Caco-2 (cell line): ENCODE results near the gene CTNND2. TPM values are rescaled to one million over a fixed set of nuclear protein-coding genes. Genes with fewer than 3 reads are reported as not detected.

Experiments
- BruUV-seq: library from RNA; stranded (reverse); fragments of 400-500 nt; replicated peaks from 2 replicates; lab custom pipeline; 2021; lab: Mats Ljungman, UMichigan
- CTCF ChIA-PET: fragments of 300-600 bp; sonication (Branson Sonifier 250); formaldehyde crosslinking; loops from one replicate; lab custom pipeline; 2022; ENCODE audit warnings: antibody characterized with exemption; lab: Charles Lee
- POLR2A ChIA-PET: fragments of 300-600 bp; sonication (Branson Sonifier 250); formaldehyde crosslinking; loops from one replicate; lab custom pipeline; 2022; ENCODE audit warnings: antibody characterized with exemption; lab: Charles Lee
- DNase-seq, 2 experiments: peaks; one replicate each; pipeline versions ENCODE4 v3.0.0 to v3.0.0-alpha.2; 2020 to 2022
- H3K27me3 ChIP-seq: replicated peaks from 2 replicates; pipeline ENCODE4 v1.6.0; 2011; ENCODE audit warnings: low read length; ENCODE audit not compliant: control insufficient read depth, insufficient read depth
- H3K36me3 ChIP-seq: 2 replicates; pipeline ENCODE4 v1.5.1; 2011; ENCODE audit warnings: low read length; ENCODE audit not compliant: control insufficient read depth, insufficient read depth
- H3K4me1 ChIP-seq: fragments of 250-450 bp; sonication (Bioruptor Pico); 2 replicates; pipeline ENCODE4 v1.5.1; 2020; ENCODE audit warnings: mild to moderate bottlenecking
- H3K4me3 ChIP-seq: 2 replicates; pipeline ENCODE4 v1.5.1; 2011; ENCODE audit warnings: low read depth, mild to moderate bottlenecking, control low read depth, low read length
- H3K9me3 ChIP-seq: fragments of 250-450 bp; sonication (Bioruptor Pico); 2 replicates; pipeline ENCODE4 v1.5.1; 2020; ENCODE audit warnings: mild to moderate bottlenecking, moderate library complexity
- H3K27ac Mint-ChIP-seq: one replicate; pipeline ENCODE4 v1.8.0; 2022; ENCODE audit warnings: mixed read lengths; ENCODE audit not compliant: unreplicated experiment
- H3K27me3 Mint-ChIP-seq: one replicate; pipeline ENCODE4 v1.8.0; 2022; ENCODE audit warnings: mixed read lengths; ENCODE audit not compliant: insufficient read depth, unreplicated experiment
- H3K36me3 Mint-ChIP-seq: one replicate; pipeline ENCODE4 v1.8.0; 2022; ENCODE audit warnings: mild to moderate bottlenecking, mixed read lengths; ENCODE audit not compliant: insufficient read depth, unreplicated experiment
- H3K4me1 Mint-ChIP-seq: one replicate; pipeline ENCODE4 v1.8.0; 2022; ENCODE audit warnings: low read depth, mixed read lengths; ENCODE audit not compliant: unreplicated experiment
- H3K4me3 Mint-ChIP-seq: one replicate; pipeline ENCODE4 v1.8.0; 2022; ENCODE audit warnings: mild to moderate bottlenecking, moderate library complexity, mixed read lengths; ENCODE audit not compliant: unreplicated experiment
- H3K9me3 Mint-ChIP-seq: one replicate; pipeline ENCODE4 v1.8.0; 2022; ENCODE audit warnings: mixed read lengths; ENCODE audit not compliant: unreplicated experiment
- intact Hi-C: fragments of 100-400 bp; cut with micrococcal nuclease; formaldehyde crosslinking; loops from one replicate; pipeline ENCODE4 v1.10.0; 2022; ENCODE audit not compliant: unreplicated experiment
- total RNA-seq: library from RNA; stranded (reverse); gene quantifications from 2 replicates; pipeline ENCODE4 v1.2.3, GENCODE V29; 2022
- TF ChIP-seq, protein P1 (sequence below), 2 experiments: fragments of 200-600 bp in 1 of 2; IDR thresholded peaks; 1 replicate in 1 of 2; 2 replicates in 1 of 2; pipeline versions ENCODE4 v1.5.1 to v1.8.0; 2011 to 2022; ENCODE audit warnings: antibody characterized with exemption in 1 of 2, control low read depth in 1 of 2, inconsistent platforms in 1 of 2, low read depth in 1 of 2, low read length in 1 of 2, mild to moderate bottlenecking in 1 of 2, moderate library complexity in 1 of 2; ENCODE audit not compliant: insufficient read depth in 1 of 2, severe bottlenecking in 1 of 2, unreplicated experiment in 1 of 2

The CTNND2 gene
- total RNA-seq, 1 experiment from 2014 or later = 0.32 TPM

- H3K4me1 ChIP-seq = no peaks in the 10 kb centered on the region
- no peak for DNase-seq
- Mint-ChIP-seq H3K27ac (no peak overlapping the region), H3K36me3 (no peaks in the 10 kb centered on the region), H3K9me3 (no peaks in the 10 kb centered on the region), H3K4me3 (no peak overlapping the region), H3K27me3 (peaks cover 14% of the 10 kb centered on the region), H3K4me1 (no peaks in the 10 kb centered on the region)
- ChIA-PET POLR2A (no interaction called here), CTCF (no interaction called here)
- no peaks in the 10 kb centered on the region for H3K27me3 ChIP-seq
- no peaks in the 10 kb centered on the region for H3K9me3 ChIP-seq
- intact Hi-C loops = no loop called here
- no peaks in the 10 kb centered on the region for H3K36me3 ChIP-seq
- TF ChIP-seq, protein P1, sequence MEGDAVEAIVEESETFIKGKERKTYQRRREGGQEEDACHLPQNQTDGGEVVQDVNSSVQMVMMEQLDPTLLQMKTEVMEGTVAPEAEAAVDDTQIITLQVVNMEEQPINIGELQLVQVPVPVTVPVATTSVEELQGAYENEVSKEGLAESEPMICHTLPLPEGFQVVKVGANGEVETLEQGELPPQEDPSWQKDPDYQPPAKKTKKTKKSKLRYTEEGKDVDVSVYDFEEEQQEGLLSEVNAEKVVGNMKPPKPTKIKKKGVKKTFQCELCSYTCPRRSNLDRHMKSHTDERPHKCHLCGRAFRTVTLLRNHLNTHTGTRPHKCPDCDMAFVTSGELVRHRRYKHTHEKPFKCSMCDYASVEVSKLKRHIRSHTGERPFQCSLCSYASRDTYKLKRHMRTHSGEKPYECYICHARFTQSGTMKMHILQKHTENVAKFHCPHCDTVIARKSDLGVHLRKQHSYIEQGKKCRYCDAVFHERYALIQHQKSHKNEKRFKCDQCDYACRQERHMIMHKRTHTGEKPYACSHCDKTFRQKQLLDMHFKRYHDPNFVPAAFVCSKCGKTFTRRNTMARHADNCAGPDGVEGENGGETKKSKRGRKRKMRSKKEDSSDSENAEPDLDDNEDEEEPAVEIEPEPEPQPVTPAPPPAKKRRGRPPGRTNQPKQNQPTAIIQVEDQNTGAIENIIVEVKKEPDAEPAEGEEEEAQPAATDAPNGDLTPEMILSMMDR (IDR thresholded peaks at IDR 0.05; ENCODE audit: insufficient read depth in 1 of 2, low read depth in 1 of 2, low read length in 1 of 2, severe bottlenecking in 1 of 2, unreplicated experiment in 1 of 2) = no peak
- BruUV-seq = no TSS peak
- no peak overlapping the region for H3K4me3 ChIP-seq
These were observed 127.2 kb downstream of the CTNND2 start for GRCh38 chr5:11777096-11777495.

- BruUV-seq = no TSS peak
- POLR2A ChIA-PET = no interaction called here
- Mint-ChIP-seq H3K36me3 (no peaks in the 10 kb centered on the region), H3K4me1 (no peaks in the 10 kb centered on the region), H3K27ac (no peak overlapping the region), H3K9me3 (peaks cover 1% of the 10 kb centered on the region), H3K27me3 (peaks cover 4% of the 10 kb centered on the region), H3K4me3 (no peak overlapping the region)
- CTCF ChIA-PET = no interaction called here
- intact Hi-C loops = no loop called here
- Histone ChIP-seq H3K4me3 (no peak overlapping the region), H3K9me3 (no peaks in the 10 kb centered on the region), H3K36me3 (no peaks in the 10 kb centered on the region), H3K27me3 (no peaks in the 10 kb centered on the region), H3K4me1 (no peaks in the 10 kb centered on the region)
- no peak for DNase-seq
- TF ChIP-seq, protein P1 (IDR thresholded peaks at IDR 0.05; ENCODE audit: insufficient read depth in 1 of 2, low read depth in 1 of 2, low read length in 1 of 2, severe bottlenecking in 1 of 2, unreplicated experiment in 1 of 2) = no peak
These were observed 133.9 kb downstream of the CTNND2 start for GRCh38 chr5:11770310-11770709.

DNA sequence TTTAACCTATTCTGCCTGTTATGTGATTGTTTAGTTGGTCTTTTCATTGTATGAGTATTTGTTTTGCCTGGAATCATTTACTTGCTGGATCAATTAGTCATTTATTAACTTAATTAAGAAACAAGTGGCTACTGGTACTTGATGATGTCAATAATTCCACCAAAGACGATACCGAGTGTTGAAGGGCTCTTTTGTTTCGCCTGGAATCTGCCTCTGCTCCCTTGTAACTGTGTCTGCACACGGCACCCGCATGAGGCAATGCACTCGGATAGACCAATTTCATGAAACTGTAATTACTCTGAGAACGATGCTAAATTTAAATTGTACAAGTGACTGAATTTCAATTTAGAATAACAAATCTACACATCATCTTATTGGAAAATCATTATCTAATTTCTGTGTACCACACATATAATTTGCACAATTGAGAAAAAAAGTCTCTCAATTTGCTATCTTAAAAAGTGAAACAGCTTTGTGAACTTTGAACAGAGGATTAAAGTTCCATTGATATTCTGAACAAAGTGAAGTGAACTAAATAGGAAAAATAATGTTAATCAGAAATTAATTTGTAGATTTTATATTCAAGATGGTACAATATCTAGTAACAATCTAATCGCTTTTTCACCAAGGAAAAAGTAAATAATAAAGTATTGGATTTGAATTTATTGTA lies 143.2 kb downstream of the CTNND2 start:
- intact Hi-C loops = no loop called here
- CTCF ChIA-PET = no interaction called here
- H3K4me1 ChIP-seq = no peaks in the 10 kb centered on the region
- no peaks in the 10 kb centered on the region for H3K27me3 Mint-ChIP-seq
- POLR2A ChIA-PET = no interaction called here
- TF ChIP-seq, protein P1 (IDR thresholded peaks at IDR 0.05; ENCODE audit: insufficient read depth in 1 of 2, low read depth in 1 of 2, low read length in 1 of 2, severe bottlenecking in 1 of 2, unreplicated experiment in 1 of 2) = no peak
- DNase-seq = no peak
- peaks cover 14% of the 10 kb centered on the region for H3K9me3 Mint-ChIP-seq
- H3K4me1 Mint-ChIP-seq = no peaks in the 10 kb centered on the region
- H3K27me3 ChIP-seq = no peaks in the 10 kb centered on the region
- no TSS peak for BruUV-seq
- no peaks in the 10 kb centered on the region for H3K36me3 Mint-ChIP-seq
- H3K4me3 Mint-ChIP-seq = no peak overlapping the region
- no peaks in the 10 kb centered on the region for H3K36me3 ChIP-seq
- no peak overlapping the region for H3K27ac Mint-ChIP-seq
- no peaks in the 10 kb centered on the region for H3K9me3 ChIP-seq
- H3K4me3 ChIP-seq = no peak overlapping the region
